KOPT-K1 (cell line): ENCODE results near the gene RHCG.

ENCODE experiments used
- H3K27ac ChIP-seq: fragments of 200-600 bp; sonication (generic); 2 replicates; pipeline ENCODE4 v1.5.1; 2016; ENCODE audit warnings: antibody characterized with exemption, mild to moderate bottlenecking, low read depth, low read length; ENCODE audit not compliant: poor library complexity, severe bottlenecking
- H3K36me3 ChIP-seq: fragments of 200-600 bp; sonication (generic); 2 replicates; pipeline ENCODE4 v1.5.1; 2017; ENCODE audit warnings: antibody characterized with exemption, mild to moderate bottlenecking, low read length, moderate library complexity; ENCODE audit not compliant: insufficient read depth
- H3K9me3 ChIP-seq: fragments of 200-600 bp; sonication (generic); 2 replicates; pipeline ENCODE4 v1.5.1; 2017; ENCODE audit warnings: antibody characterized with exemption, low read length, mild to moderate bottlenecking; ENCODE audit not compliant: insufficient read depth, poor library complexity, severe bottlenecking

Gene RHCG

GRCh38 chr15:89496155-89497098 is at the start of gene RHCG:
TSS of gene RHCG (minus strand) at chr15:89496583. CDS start at chr15:89496544, 39 bp downstream.
- Histone ChIP-seq H3K27ac (no peak within 1 kb of the TSS), H3K36me3 (no peaks in the 10 kb centered on the region), H3K9me3 (no peaks in the 10 kb centered on the region)

GRCh38 chr15:89543389-89543788 is 47.0 kb upstream of the RHCG start:
- H3K36me3 ChIP-seq: no peaks in the 10 kb centered on the region
- H3K9me3 ChIP-seq: peaks cover 8% of the 10 kb centered on the region
- no peak overlapping the region for H3K27ac ChIP-seq

GRCh38 chr15:89542369-89542768 is 46.0 kb upstream of the RHCG start:
- Histone ChIP-seq H3K36me3 (no peaks in the 10 kb centered on the region), H3K27ac (no peak overlapping the region), H3K9me3 (peaks cover 19% of the 10 kb centered on the region)

- Histone ChIP-seq H3K36me3 (no peaks in the 10 kb centered on the region), H3K9me3 (peaks cover 24% of the 10 kb centered on the region)
Measured at GRCh38 chr15:89539027-89539426, 42.6 kb upstream of the RHCG start.

GRCh38 chr15:89533861-89534544 is 37.6 kb upstream of the RHCG start:
- H3K36me3 ChIP-seq: no peaks in the 10 kb centered on the region

More at GRCh38 chr15:89539027-89539426, 42.6 kb upstream of the RHCG start:
- H3K27ac ChIP-seq: no peak overlapping the region

GRCh38 chr15:89531796-89532537 is 35.6 kb upstream of the RHCG start:
- Histone ChIP-seq H3K9me3 (peaks cover 5% of the 10 kb centered on the region), H3K36me3 (no peaks in the 10 kb centered on the region), H3K27ac (no peak overlapping the region)

More at GRCh38 chr15:89533861-89534544, 37.6 kb upstream of the RHCG start:
- H3K27ac ChIP-seq: no peak overlapping the region
- peaks cover 17% of the 10 kb centered on the region for H3K9me3 ChIP-seq

GRCh38 chr15:89530976-89531375 is 34.6 kb upstream of the RHCG start:
- H3K36me3 ChIP-seq: no peaks in the 10 kb centered on the region
- no peak overlapping the region for H3K27ac ChIP-seq
- peaks cover 5% of the 10 kb centered on the region for H3K9me3 ChIP-seq

- H3K9me3 ChIP-seq: no peaks in the 10 kb centered on the region
- no peaks in the 10 kb centered on the region for H3K36me3 ChIP-seq
- H3K27ac ChIP-seq: no peak overlapping the region
Measured at GRCh38 chr15:89528757-89529352, 32.5 kb upstream of the RHCG start.

- no peaks in the 10 kb centered on the region for H3K36me3 ChIP-seq
Measured at GRCh38 chr15:89526601-89527441, 30.4 kb upstream of the RHCG start.

GRCh38 chr15:89526181-89526580 is 29.8 kb upstream of the RHCG start:
- H3K9me3 ChIP-seq: no peaks in the 10 kb centered on the region
- H3K27ac ChIP-seq: no peak overlapping the region
- H3K36me3 ChIP-seq: no peaks in the 10 kb centered on the region

More at GRCh38 chr15:89526601-89527441, 30.4 kb upstream of the RHCG start:
- Histone ChIP-seq H3K27ac (no peak overlapping the region), H3K9me3 (no peaks in the 10 kb centered on the region)

GRCh38 chr15:89524184-89524583 is 27.8 kb upstream of the RHCG start:
- no peaks in the 10 kb centered on the region for H3K9me3 ChIP-seq
- H3K27ac ChIP-seq: no peak overlapping the region
- no peaks in the 10 kb centered on the region for H3K36me3 ChIP-seq

GRCh38 chr15:89523101-89523500 is 26.7 kb upstream of the RHCG start:
- Histone ChIP-seq H3K9me3 (no peaks in the 10 kb centered on the region), H3K27ac (no peak overlapping the region), H3K36me3 (no peaks in the 10 kb centered on the region)

- H3K36me3 ChIP-seq: no peaks in the 10 kb centered on the region
- H3K27ac ChIP-seq: no peak overlapping the region
- H3K9me3 ChIP-seq: no peaks in the 10 kb centered on the region
Measured at GRCh38 chr15:89521605-89522004, 25.2 kb upstream of the RHCG start.

- no peaks in the 10 kb centered on the region for H3K36me3 ChIP-seq
- H3K9me3 ChIP-seq: no peaks in the 10 kb centered on the region
- H3K27ac ChIP-seq: no peak overlapping the region
Measured at GRCh38 chr15:89515477-89515876, 19.1 kb upstream of the RHCG start.
